ENCODE data around the gene MARCHF3.
"Not testable (repeated sequence)": the region's sequence is repeated elsewhere in the genome, so short reads cannot be mapped to it uniquely, and the experiment has no call there.

MARCHF3 gene

DNA sequence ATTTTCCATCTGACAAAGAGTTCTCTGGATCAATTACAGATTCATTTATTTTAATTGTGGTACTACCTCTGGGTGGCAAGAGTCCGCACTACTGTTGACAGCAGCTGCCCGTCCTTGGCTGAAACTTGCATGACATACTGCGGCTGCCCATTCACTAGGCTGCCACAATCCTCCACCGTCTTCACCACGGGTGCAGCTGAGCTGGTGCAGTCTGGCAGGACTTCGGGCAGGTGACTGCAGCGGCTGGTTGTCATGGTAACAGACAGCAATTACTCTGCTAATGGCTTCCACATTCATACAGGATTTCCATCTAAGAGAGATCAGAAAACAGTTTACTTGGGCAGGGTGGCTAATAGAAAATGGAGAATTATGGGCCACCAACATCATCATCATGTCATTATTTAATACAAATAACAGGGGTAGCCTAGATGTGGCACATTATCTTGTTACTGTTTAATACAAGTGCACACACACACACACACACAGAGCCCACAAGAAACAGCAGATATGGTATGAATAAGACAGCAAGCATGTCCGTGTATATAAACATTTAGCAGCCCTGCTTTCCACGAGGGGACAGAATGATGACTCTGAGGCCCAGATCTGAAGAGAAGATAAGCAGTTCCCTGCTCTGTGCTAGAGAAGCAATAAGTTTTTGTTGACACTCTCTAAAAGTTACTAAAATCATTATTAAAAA is 112.3 kb downstream of the MARCHF3 start:
- DNase-seq (no peak), ATAC-seq (no peak)

DNA sequence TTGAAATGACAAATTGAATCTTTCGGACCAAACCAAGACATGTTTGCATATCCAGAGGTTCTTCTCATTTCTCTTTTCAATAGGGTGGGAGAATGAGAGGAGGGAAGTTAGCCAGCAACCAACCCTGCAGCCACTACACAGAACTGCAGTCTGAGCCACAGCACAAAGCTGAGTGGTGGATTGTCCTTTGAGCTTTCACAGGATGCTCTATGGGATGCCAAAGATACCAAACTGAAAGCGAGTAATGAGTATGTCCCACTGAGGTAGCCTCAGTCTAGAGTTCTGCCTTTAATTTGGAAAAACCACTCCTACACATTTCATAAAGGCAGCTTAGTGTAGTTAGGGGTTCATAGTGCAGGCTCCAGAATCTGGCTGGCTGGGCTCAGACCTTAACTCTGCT is 114.9 kb downstream of the MARCHF3 start:
- ATAC-seq: no peak

DNA sequence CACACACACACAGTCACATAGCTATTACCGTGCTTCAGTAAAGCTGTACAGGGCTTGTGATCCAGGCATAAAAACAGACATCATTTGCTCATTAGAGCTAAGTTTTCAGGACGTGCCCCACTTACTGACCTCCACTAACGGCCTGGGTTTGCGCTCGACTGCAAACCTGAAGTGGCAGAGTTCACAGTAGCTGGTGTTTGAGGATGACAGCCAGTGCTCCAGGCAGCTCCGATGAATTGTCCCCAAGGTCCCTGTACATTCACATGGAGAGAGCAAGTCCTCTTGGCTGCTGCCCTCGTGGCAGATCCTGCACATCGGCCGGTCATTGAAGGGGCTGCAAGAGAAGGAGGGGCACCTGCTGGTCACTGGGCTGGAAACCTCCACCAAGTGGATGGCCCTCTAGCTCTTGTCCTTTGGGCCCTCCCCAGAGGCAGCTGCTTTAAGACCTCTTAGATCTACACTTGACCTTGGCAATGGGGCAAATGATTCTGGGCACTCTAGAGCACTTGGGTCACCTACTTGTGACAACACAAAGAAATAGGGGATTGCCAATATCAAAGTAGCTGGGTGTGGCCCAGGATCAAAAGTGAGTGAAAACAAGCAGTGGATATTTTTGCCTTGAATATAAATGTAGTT is 115.4 kb downstream of the MARCHF3 start:
- DNase-seq: no peak
- no peak for ATAC-seq

More for the DNA sequence above, 114.9 kb downstream of the MARCHF3 start:
- no peak for DNase-seq

DNA sequence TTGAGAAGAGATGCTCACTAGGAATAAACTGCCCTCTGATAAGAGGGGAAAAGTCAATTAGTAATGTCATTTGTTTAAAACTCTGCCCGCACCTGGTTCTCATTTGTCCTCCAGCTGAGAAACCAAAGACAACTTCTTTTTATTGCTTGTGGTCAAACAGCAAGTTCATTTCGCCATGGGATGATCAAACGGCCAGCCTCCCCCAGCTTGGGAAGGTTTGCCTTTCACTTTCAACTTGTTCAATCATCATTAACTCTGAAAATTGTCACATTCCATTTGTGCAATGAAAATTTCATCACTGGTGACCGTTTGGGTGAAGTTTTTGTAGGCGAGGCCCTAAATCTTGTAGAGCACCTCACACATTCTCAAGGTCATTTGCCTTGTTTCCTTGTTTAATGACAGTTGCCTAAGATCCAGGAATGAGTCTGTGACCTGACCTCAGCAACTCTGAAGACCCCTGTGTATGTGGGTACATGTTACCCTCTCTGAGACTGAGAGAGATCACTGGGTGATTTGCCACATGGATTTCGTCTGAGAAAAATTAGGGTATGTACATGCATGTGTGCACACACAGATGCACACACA is 117.7 kb downstream of the MARCHF3 start:
- ATAC-seq (no peak), DNase-seq (no peak)

DNA sequence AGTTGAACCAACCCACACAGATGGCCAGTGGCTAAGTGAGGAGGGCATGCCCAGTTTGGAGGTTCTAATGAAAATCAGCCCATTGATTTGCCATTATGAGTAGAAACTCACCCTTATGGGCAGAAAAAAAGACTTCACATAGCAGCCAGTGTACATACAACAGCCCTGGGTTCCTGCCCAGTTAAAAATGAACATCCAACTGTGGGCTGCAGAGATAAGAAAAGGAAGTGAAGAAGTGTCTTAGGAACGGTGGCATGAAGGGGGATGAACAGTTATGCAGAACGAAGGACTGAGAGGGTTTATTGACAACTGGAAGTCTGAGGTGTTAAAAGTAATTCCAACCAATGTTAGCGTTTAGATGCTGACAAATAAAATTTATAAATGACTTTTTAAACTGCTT is 118.4 kb downstream of the MARCHF3 start:
- DNase-seq (no peak), ATAC-seq (no peak)

DNA sequence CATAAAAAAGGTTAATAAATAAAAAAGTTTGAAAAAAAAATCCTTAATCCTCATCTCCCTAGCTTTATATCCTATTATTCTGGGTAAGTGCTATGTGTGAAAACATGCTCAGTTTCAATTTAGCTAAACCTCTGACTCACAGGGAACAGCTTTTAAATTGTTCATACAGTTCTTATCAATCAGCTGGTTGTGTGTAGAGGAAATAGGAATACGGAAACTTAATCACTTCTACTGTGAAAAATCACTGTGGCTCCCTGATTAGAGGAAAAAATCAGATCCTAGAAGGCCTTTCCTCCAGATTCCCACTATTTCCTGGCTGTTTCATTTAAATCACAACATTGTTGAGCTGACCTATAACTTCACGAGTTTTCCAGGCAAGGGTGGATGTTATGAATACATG is 120.5 kb downstream of the MARCHF3 start:
- ATAC-seq: no peak
- DNase-seq: no peak

DNA sequence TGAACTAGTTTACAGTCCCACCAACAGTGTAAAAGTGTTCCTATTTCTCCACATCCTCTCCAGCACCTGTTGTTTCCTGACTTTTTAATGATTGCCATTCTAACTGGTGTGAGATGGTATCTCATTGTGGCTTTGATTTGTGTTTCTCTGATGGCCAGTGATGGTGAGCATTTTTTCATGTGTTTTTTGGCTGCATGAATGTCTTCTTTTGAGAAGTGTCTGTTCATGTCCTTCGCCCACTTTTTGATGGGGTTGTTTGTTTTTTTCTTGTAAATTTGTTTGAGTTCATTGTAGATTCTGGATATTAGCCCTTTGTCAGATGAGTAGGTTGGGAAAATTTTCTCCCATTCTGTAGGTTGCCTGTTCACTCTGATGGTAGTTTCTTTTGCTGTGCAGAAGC is 126.0 kb downstream of the MARCHF3 start:
- not testable (repeated sequence) for ATAC-seq, DNase-seq

DNA sequence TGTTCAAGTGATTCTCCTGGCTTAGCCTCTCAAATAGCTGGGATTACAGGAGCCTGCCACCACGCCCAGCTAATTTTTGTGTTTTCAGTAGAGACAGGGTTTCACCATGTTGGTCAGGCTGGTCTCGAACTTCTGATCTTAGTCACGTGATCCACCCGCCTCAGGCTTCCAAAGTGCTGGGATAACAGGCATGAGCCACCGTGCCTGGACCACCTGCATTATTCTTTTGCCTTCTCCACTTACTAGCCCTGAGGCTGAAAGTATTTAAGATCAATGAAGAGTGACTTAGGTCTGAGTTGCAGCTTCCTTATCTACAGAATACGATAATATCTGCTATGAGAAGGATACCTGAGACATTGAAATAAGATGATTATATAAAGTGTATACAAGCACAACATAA is 129.6 kb downstream of the MARCHF3 start:
- ATAC-seq (no peak), DNase-seq (no peak)

DNA sequence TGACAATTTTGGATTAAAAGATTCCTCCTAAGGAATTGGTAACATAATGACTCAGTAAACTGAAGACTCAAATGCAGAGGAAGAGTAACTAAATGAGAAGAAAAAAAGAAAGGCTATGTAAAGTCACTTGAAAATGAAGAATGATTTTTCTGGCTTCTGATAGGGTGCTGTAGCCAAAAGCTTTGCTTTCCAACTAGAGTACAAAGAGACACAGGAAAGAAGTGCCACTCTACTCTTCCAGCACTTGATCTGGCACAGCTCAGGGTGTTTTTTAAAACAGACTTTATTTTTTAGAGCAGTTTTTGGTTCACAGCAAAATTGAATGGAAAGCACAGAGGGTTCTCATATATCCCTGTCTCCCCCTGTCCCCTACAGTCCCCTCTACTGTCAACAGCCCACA is 130.9 kb downstream of the MARCHF3 start:
- DNase-seq (no peak), ATAC-seq (no peak)

DNA sequence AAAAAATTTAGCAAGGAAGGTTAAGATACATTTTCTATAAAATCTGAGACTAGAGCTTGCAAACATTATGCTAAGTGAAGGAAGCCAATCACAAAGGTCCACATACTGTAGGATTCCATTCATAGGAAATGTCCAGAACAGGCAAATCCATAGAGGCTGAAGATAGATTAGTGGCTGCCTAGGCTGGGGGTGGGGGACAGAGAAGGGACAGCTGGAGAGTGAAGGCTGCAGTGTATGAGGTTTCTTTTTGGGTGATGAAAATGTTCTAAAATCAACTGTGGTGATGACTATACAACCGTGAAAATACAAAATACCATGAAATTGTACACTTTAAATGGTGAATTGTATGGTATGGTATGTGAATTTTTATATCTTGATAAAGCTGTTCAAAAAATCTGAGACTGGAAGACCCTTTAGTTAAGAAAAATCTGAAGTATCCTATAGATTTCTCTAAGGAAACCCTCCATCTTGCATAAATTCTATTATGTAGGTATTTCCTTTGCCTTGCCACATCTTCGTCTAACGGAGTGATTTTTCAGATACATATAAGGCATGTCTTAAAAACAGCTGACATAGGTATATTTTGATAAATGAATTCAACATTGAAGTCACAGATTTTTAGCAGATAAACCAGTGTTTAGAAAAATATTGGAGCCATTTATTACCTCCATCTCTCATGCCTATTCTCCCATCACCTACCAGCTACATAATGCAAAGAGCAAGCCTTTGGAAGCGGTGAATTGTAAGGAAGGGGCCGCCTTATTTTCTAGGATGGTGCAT is 132.3 kb downstream of the MARCHF3 start:
- ATAC-seq (no peak), DNase-seq (no peak)

DNA sequence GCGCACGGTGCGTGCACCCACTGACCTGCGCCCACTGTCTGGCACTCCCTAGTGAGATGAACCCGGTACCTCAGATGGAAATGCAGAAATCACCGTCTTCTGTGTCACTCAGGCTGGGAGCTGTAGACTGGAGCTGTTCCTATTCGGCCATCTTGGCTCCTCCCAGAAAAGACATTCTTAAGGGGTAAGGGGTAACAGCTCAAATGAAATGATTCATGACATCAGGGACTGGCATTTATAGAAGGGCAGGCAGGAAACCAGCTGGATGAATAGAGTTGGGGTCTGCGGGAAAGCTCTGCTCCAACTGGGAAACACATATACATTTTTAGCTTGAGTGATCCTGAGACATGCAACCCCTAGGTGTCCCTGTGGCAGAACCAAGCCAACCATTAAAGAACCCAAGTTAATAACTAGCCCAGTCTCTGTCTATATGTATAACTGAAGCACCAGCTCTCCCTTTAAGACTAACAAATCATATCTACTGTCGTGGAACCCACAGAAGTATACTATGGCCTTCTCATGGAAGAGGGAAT is 134.1 kb downstream of the MARCHF3 start:
- no peak for DNase-seq

DNA sequence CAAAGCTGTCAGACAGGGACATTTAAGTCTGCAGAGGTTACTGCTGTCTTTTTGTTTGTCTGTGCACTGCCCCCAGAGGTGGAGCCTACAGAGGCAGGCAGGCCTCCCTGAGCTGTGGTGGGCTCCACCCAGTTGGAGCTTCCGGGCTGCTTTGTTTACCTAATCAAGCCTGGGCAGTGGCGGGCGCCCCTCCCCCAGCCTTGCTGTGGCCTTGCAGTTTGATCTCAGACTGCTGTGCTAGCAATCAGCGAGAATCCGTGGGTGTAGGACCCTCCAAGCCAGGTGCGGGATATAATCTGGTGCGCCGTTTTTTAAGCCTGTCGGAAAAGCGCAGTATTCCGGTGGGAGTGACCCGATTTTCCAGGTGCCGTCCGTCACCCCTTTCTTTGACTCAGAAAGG is 134.6 kb downstream of the MARCHF3 start:
- ATAC-seq, DNase-seq: not testable (repeated sequence)

More for the DNA sequence above, 134.1 kb downstream of the MARCHF3 start:
- ATAC-seq: no peak

DNA sequence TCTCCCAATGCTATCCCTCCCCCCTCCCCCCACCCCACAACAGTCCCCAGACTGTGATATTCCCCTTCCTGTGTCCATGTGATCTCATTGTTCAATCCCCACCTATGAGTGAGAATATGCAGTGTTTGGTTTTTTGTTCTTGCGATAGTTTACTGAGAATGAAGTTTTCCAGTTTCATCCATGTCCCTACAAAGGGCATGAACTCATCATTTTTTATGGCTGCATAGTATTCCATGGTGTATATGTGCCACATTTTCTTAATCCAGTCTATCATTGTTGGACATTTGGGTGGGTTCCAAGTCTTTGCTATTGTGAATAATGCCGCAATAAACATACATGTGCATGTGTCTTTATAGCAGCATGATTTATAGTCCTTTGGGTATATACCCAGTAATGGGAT is 139.9 kb downstream of the MARCHF3 start:
- not testable (repeated sequence) for DNase-seq, ATAC-seq

DNA sequence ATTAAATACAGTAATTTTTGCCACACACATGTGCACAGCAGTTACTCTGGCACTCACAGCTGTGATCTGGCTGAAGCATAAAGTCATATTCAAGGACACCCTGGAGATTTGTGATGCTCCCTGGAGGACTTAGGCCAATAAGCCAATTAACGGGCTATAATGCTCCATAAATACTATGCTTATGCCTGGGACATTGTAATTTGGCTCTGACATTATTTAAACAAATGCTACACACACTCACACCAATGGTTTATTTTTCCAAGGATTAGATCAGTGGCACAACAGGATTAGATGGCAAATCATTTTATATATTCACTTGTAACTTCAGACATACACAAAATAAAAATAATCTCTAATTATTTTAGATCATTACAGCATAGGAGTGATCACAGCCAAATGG is 142.2 kb downstream of the MARCHF3 start:
- DNase-seq: no peak
- no peak for ATAC-seq

DNA sequence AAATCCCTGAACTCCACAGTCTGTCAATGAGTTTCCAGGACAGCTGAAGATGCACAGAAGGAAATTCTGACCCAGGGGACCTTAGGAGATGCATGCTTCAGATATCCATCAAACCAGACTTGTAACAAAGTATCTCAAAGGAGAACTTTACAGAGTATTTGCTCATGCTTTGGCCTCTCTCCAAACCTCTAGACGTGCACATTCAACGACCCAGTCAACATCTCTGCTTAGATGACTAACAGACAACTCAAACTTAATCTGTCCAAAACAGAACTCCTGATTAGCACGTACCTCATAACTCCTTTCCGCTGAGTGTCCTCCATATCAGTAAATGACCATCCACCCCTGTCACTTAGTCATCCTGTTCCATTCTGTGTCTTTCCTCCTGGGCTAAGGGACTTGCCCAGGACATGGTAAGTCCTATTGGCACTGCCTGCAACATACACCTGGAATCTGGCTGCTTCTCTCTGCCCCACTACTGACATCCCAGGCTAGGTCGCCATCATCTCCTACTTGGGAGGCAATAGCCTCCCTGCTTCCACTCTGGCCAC is 146.0 kb downstream of the MARCHF3 start:
- DNase-seq: no peak

DNA sequence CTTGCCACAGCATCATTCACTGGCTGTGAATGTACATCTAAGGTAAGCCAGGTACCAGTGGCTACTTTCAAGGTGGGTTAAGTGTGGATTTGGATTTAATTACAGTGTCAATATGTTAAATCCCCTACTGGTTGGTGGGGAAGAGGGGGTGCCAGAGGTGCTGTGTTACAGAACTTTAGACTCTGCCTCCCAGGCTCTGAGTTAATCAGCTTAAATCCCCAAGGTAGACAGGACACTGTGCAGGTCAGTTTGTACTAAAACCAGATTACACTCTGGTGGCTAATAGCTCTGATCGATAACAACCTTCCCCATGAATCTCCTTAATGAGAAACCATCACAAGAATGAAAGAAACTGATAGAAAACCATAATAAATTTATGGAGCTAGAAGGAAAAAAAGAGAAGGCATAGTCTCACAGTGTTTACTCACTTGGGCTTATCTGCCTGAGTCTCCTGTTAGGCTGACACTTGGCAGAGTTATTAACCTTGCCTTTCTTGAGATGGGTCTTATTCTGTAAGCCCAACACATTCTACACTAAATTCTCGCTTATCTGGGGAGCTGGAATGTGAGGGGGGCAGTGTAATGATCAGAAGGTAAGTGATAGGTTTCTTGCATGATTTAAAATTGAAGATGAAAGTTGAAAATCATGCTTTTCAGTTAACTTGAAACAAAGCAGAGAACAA is 146.7 kb downstream of the MARCHF3 start:
- DNase-seq (no peak), ATAC-seq (no peak)

More for the DNA sequence above, 146.0 kb downstream of the MARCHF3 start:
- ATAC-seq: no peak

DNA sequence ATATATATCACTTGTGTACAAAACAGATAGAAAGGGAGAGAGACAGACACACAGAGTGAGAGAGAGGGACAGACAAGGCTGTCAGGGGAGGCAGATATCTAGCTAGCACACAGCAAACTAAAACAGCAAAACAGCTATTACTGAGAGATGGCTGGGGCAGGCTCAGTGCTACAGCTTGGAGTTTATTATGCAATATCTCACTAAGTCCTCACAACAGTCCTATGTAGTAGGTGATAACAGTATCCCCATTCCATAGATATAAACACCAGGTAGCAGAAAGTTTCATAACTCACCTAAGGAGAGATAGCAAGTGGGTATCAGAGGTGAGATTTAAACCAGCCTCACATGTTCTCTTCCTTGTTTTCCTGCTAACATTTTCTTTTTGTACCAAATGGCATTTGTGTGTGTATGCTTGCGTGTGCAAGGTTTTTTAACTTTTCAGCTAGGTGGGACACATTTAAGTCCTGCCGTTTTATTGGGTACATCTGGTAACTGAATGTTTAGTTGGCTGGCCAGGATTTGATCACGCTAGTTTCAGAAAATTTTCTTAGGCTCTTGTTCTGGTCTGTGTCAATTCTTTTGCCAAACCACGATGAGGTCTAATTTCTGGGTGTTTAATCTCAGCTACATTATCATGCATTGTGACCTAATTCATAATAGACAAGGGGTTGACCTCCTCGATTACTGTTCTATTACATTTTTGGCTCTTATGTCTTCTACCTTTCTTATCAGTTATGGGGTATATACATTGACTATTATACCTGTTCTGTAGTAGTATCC is 148.3 kb downstream of the MARCHF3 start:
- ATAC-seq: no peak
- DNase-seq: no peak

DNA sequence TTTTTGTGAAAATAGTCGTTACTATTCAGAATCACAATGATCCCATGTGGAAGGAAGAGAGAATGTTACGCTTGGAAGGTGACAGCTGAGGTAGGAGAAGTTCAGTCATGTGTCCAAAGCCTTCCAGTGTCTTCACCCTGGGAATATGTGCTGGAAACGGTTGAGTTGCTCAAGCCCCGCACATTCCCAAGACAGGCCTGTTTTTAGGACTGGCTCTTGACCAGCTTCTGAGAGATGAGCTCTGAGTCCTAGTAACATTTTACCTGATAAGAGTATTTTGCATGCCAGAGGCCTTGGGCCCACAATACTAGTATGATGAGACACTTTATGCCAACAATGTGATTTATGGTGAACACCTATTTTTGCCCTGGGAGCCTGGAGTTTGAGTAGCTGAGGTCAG is 151.7 kb downstream of the MARCHF3 start:
- no peak for DNase-seq
- ATAC-seq: no peak

DNA sequence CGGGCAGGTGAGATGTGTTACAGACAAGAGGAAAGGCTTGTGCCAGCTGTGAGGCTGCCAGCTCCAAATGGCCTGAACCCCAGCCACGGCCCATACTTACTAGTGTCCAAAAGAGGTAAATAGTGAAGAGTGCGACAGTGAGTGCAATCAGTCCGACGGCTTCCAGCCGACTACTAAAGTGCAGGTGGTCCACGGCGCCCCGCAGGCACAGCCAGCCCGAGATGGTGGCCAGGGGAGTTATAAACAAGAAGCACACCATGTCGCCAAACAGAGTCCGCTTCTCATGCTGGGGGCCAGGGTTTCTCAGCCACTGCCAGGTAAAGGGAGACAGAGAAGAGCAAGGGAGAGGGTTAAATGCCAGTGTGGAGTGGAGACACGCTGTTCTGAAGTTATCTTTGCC is 152.3 kb downstream of the MARCHF3 start:
- no peak for DNase-seq
- no peak for ATAC-seq

DNA sequence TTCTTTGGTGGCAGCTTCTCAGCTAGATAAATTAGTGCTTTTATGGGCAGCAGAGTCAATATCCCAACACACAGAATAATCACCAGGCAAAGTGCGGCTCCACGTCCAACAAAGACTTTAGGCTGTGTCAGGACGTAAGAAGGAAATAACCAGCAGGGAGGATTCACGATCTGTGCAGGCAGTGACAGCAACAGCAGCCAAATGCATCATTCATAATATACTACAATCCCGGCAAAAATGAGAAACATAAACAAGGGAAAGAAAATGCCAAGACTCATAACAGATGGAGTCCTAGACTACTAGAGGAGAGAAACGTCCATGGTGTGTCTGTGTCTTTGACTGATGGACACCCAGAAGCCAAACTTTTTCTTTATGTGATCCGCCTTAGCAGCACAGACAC is 152.8 kb downstream of the MARCHF3 start:
- no peak for ATAC-seq

DNA sequence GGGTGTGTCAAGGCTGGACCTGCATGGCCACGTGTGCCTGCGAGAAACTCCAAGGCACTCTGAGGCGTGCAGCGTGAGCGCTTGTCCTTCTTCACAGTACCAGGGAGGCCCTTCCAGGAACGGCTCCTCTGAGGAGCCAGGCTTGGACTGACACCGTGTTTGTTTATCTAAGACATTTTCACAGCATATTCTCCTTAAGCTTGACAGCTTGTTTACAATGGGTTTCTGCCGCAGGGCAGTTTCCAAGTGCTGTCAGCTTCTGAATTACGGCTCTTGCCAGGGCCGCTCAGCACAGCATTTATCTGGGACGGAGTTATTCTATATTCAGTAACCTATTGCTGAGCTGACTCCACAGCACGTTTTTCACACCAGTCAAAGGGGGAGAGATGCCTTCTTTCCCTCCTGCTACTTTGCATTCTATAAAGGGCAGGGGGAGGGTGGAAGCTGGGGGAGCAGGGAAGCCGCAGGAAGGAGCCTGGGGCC is 155.0 kb downstream of the MARCHF3 start:
- DNase-seq (no peak), ATAC-seq (no peak)

More for the DNA sequence above, 152.8 kb downstream of the MARCHF3 start:
- no peak for DNase-seq

All from stimulated activated naive CD8-positive, alpha-beta T cell treated with anti-CD3 and anti-CD28 coated beads, Interleukin-15, Interleukin-2, amounts not matched to agents 100 U/mL and 50 U/mL, for 24 hours (primary cell).